HG03135 (cell line): ENCODE results near the gene FNDC4.
A peak's percentile ranks its signal among the peaks of the same experiment; 100 is the strongest.

Source experiments
- ATAC-seq: cut with Tn5 transposase; IDR thresholded peaks from one replicate; pipeline ENCODE4 v1.9.1; 2021; ENCODE audit warnings: mild to moderate bottlenecking, moderate library complexity; ENCODE audit not compliant: unreplicated experiment

The FNDC4 gene

GRCh38 chr2:27494284-27494943, 586 bp downstream of the FNDC4 start:
- no peak for ATAC-seq

- ATAC-seq, result no peak
These were observed 1.1 kb downstream of the FNDC4 start for GRCh38 chr2:27493948-27494283.

- ATAC-seq, result no peak
These were observed 2.4 kb downstream of the FNDC4 start for GRCh38 chr2:27492557-27492956.

- ATAC-seq, result peak; percentile 93
These were observed 5.3 kb downstream of the FNDC4 start, which contains the start of gene IFT172 for GRCh38 chr2:27489498-27490397. TSS of gene IFT172 (minus strand) at chr2:27489743. CDS start at chr2:27489653, 90 bp downstream.

GRCh38 chr2:27489118-27489497, 5.9 kb downstream of the FNDC4 start:
- peak; percentile 0 for ATAC-seq

GRCh38 chr2:27485496-27485895, 9.5 kb downstream of the FNDC4 start:
- ATAC-seq, result no peak

- ATAC-seq, result no peak
These were observed 23.0 kb downstream of the FNDC4 start for GRCh38 chr2:27471961-27472360.

- no peak for ATAC-seq
These were observed 30.6 kb downstream of the FNDC4 start for GRCh38 chr2:27464443-27464842.

- ATAC-seq, result no peak
These were observed 33.9 kb downstream of the FNDC4 start for GRCh38 chr2:27461118-27461517.

GRCh38 chr2:27453968-27454367, 41.0 kb downstream of the FNDC4 start:
- ATAC-seq, result no peak

GRCh38 chr2:27451095-27451494, 43.9 kb downstream of the FNDC4 start:
- ATAC-seq, result no peak

- no peak for ATAC-seq
These were observed 46.6 kb downstream of the FNDC4 start for GRCh38 chr2:27448381-27448780.

- no peak for ATAC-seq
These were observed 48.9 kb downstream of the FNDC4 start for GRCh38 chr2:27446057-27446456.

GRCh38 chr2:27445615-27446014, 49.4 kb downstream of the FNDC4 start:
- no peak for ATAC-seq

- ATAC-seq, result no peak
These were observed 49.8 kb downstream of the FNDC4 start for GRCh38 chr2:27445155-27445554.

GRCh38 chr2:27442920-27443282, 52.1 kb downstream of the FNDC4 start:
- ATAC-seq, result no peak

- no peak for ATAC-seq
These were observed 52.8 kb downstream of the FNDC4 start, which contains the start of gene KRTCAP3 for GRCh38 chr2:27441958-27442919. TSS of gene KRTCAP3 (plus strand) at chr2:27442381. CDS start at chr2:27442413, 32 bp downstream.
